H1 (cell line): ENCODE measurements around the gene ZNF277. TPM values are rescaled to one million over a fixed set of nuclear protein-coding genes. Genes with fewer than 3 reads are reported as not detected.

ENCODE experiments used
- CTCF ChIA-PET: fragments of 300-600 bp; sonication (Branson Sonifier 250); formaldehyde crosslinking; loops from one replicate; lab custom pipeline; 2021; ENCODE audit not compliant: partially characterized antibody; lab: Charles Lee
- POLR2A ChIA-PET: fragments of 300-600 bp; sonication (Branson Sonifier 250); formaldehyde crosslinking; loops from one replicate; lab custom pipeline; 2021; ENCODE audit warnings: inconsistent platforms; ENCODE audit not compliant: partially characterized antibody; lab: Charles Lee
- DNase-seq, 2 experiments: peaks; one replicate each; pipeline versions ENCODE4 v3.0.0 to v3.0.0-alpha.2; 2010 to 2022; ENCODE audit warnings: low spot score in 2 of 2, low read depth in 1 of 2, mixed read lengths in 1 of 2
- FAIRE-seq: peaks from 2 replicates; lab custom pipeline; 2011; peaks lifted over from hg19 to GRCh38; lab: Jason Lieb, UNC
- H2AFZ ChIP-seq: 2 replicates; pipeline ENCODE4 v1.8.1; 2012; ENCODE audit warnings: low read length, inconsistent platforms
- H2AK5ac ChIP-seq: 2 replicates; pipeline ENCODE4 v1.6.1; 2013; ENCODE audit warnings: low read depth, low read length
- H2BK120ac ChIP-seq: replicated peaks from 2 replicates; pipeline ENCODE3; 2013; ENCODE audit warnings: low read depth, low read length, inconsistent platforms
- H2BK12ac ChIP-seq: 2 replicates; pipeline ENCODE4 v1.6.1; 2013; ENCODE audit warnings: low read depth, low read length
- H2BK15ac ChIP-seq: 2 replicates; pipeline ENCODE4 v1.6.1; 2013; ENCODE audit warnings: low read length
- H2BK20ac ChIP-seq: 2 replicates; pipeline ENCODE4 v1.6.1; 2013; ENCODE audit warnings: low read length
- H2BK5ac ChIP-seq: 2 replicates; pipeline ENCODE4 v1.6.1; 2013; ENCODE audit warnings: low read depth, low read length
- H3K14ac ChIP-seq: 2 replicates; pipeline ENCODE4 v1.6.1; 2013; ENCODE audit warnings: inconsistent platforms; ENCODE audit not compliant: insufficient read length
- H3K18ac ChIP-seq: 2 replicates; pipeline ENCODE4 v1.6.1; 2013; ENCODE audit warnings: low read length; ENCODE audit errors: extremely low read depth
- H3K23ac ChIP-seq: 2 replicates; pipeline ENCODE4 v1.6.1; 2013; ENCODE audit warnings: inconsistent platforms; ENCODE audit not compliant: insufficient read length
- H3K23me2 ChIP-seq: 2 replicates; pipeline ENCODE4 v1.6.1; 2013; ENCODE audit warnings: low read depth, low read length
- H3K27ac ChIP-seq: 2 replicates; pipeline ENCODE4 v1.6.1; 2011; ENCODE audit warnings: low read depth, low read length, inconsistent platforms
- H3K27me3 ChIP-seq, 4 experiments: replicated peaks in 1 of 4; 1 replicate in 1 of 4; 2 replicates in 3 of 4; pipeline versions ENCODE4 v1.6.1 to v1.8.1; 2011 to 2013; ENCODE audit warnings: low read length in 3 of 4, mild to moderate bottlenecking in 3 of 4, inconsistent platforms in 2 of 4, mixed read lengths in 2 of 4, moderate library complexity in 1 of 4; ENCODE audit not compliant: control insufficient read depth in 3 of 4, insufficient read depth in 3 of 4; ENCODE audit errors: extremely low read depth in 1 of 4
- H3K36me3 ChIP-seq, 4 experiments: 2 replicates each; pipeline versions ENCODE4 v1.6.1 to v1.8.1; 2011 to 2013; ENCODE audit warnings: mild to moderate bottlenecking in 4 of 4, low read length in 3 of 4, moderate library complexity in 2 of 4, control low read depth in 1 of 4, inconsistent platforms in 1 of 4; ENCODE audit not compliant: insufficient read depth in 4 of 4, control insufficient read depth in 2 of 4
- H3K4ac ChIP-seq: replicated peaks from 2 replicates; pipeline ENCODE3; 2013; ENCODE audit warnings: low read length, low read depth, mixed read lengths, inconsistent platforms; ENCODE audit not compliant: insufficient read length
- H3K4me1 ChIP-seq, 4 experiments: replicated peaks in 1 of 4; 1 replicate in 1 of 4; 2 replicates in 3 of 4; pipeline versions ENCODE4 v1.6.1 to v1.8.1; 2011 to 2013; ENCODE audit warnings: low read length in 3 of 4, inconsistent platforms in 2 of 4, mixed read lengths in 1 of 4; ENCODE audit not compliant: insufficient read depth in 4 of 4, control insufficient read depth in 3 of 4
- H3K4me2 ChIP-seq, 2 experiments: 2 replicates each; pipeline versions ENCODE4 v1.6.1 to v1.8.1; 2011 to 2013; ENCODE audit warnings: low read depth in 2 of 2, low read length in 2 of 2, control low read depth in 1 of 2, inconsistent platforms in 1 of 2, mild to moderate bottlenecking in 1 of 2; ENCODE audit not compliant: insufficient read depth in 1 of 2
- H3K4me3 ChIP-seq, 4 experiments: fragments of 200-600, 300-600 bp in 1 of 4; sonication (generic), shearing (Covaris generic), sonication (Bioruptor Twin) in 1 of 4; 2 replicates each; pipeline versions ENCODE4 v1.5.1 to v1.8.1; 2011 to 2016; ENCODE audit warnings: low read length in 4 of 4, low read depth in 3 of 4, control low read depth in 2 of 4, inconsistent platforms in 2 of 4, mild to moderate bottlenecking in 2 of 4, mixed read lengths in 1 of 4, moderate library complexity in 1 of 4; ENCODE audit not compliant: insufficient read depth in 2 of 4; ENCODE audit errors: extremely low read depth in 1 of 4
- H3K56ac ChIP-seq: replicated peaks from 2 replicates; pipeline ENCODE3; 2013; ENCODE audit warnings: low read depth, mild to moderate bottlenecking, mixed read lengths, low read length, inconsistent platforms; ENCODE audit not compliant: insufficient read length
- H3K79me1 ChIP-seq: 2 replicates; pipeline ENCODE4 v1.6.1; 2013; ENCODE audit warnings: low read depth, low read length, control low read depth
- H3K79me2 ChIP-seq, 2 experiments: 2 replicates each; pipeline versions ENCODE4 v1.6.1 to v1.8.1; 2012 to 2013; ENCODE audit warnings: low read length in 2 of 2, mild to moderate bottlenecking in 2 of 2, inconsistent platforms in 1 of 2; ENCODE audit not compliant: insufficient read depth in 2 of 2, control insufficient read depth in 1 of 2
- H3K9ac ChIP-seq, 4 experiments: replicated peaks in 1 of 4; 1 replicate in 1 of 4; 2 replicates in 3 of 4; pipeline versions ENCODE4 v1.6.1 to v1.8.1; 2011 to 2013; ENCODE audit warnings: low read depth in 3 of 4, low read length in 3 of 4, control low read depth in 2 of 4, mild to moderate bottlenecking in 2 of 4, moderate library complexity in 2 of 4, inconsistent platforms in 1 of 4; ENCODE audit errors: extremely low read depth in 1 of 4
- H3K9me3 ChIP-seq, 2 experiments: 2 replicates each; pipeline versions ENCODE4 v1.6.1 to v1.8.1; 2012 to 2013; ENCODE audit warnings: mild to moderate bottlenecking in 2 of 2, moderate library complexity in 2 of 2, control low read depth in 1 of 2, inconsistent platforms in 1 of 2, low read depth in 1 of 2, low read length in 1 of 2, mixed read lengths in 1 of 2; ENCODE audit not compliant: insufficient read depth in 2 of 2
- H4K20me1 ChIP-seq, 2 experiments: replicated peaks in 1 of 2; 2 replicates each; pipeline versions ENCODE3 to v1.8.1; 2011 to 2013; ENCODE audit warnings: inconsistent platforms in 2 of 2, low read length in 2 of 2, mild to moderate bottlenecking in 1 of 2; ENCODE audit not compliant: insufficient read depth in 2 of 2, control insufficient read depth in 1 of 2
- H4K5ac ChIP-seq: 2 replicates; pipeline ENCODE4 v1.6.1; 2013; ENCODE audit warnings: low read length, low read depth, mixed read lengths, inconsistent platforms; ENCODE audit not compliant: insufficient read length
- H4K8ac ChIP-seq: 2 replicates; pipeline ENCODE4 v1.8.0; 2013; ENCODE audit warnings: mild to moderate bottlenecking, moderate library complexity, low read length, inconsistent platforms; ENCODE audit not compliant: insufficient read depth; ENCODE audit errors: extremely low read depth
- H4K91ac ChIP-seq: replicated peaks from 2 replicates; pipeline ENCODE3; 2013; ENCODE audit warnings: low read length, mixed read lengths, inconsistent platforms; ENCODE audit not compliant: insufficient read length
- BCL11A ChIP-seq, 2 experiments: IDR thresholded peaks; one replicate each; pipeline ENCODE4 v1.6.1; 2011; ENCODE audit warnings: low read depth in 2 of 2, low read length in 2 of 2, mild to moderate bottlenecking in 2 of 2
- E2F6 ChIP-seq: IDR thresholded peaks from 2 replicates; pipeline ENCODE4 v1.6.1; 2012; ENCODE audit warnings: inconsistent platforms
- POLR2AphosphoS5 ChIP-seq: IDR thresholded peaks from 2 replicates; pipeline ENCODE4 v1.6.1; 2011; ENCODE audit warnings: low read depth, low read length
- WGBS, 2 experiments: shearing (Covaris generic) in 1 of 2; methylation state at CpG; one replicate each; pipeline versions ENCODE4 v1.1.6 to v1.1.7; 2013 to 2015; ENCODE audit warnings: low lambda C conversion rate in 2 of 2, mixed read lengths in 2 of 2, inconsistent platforms in 1 of 2, low coverage in 1 of 2, missing lambda C conversion rate in 1 of 2; ENCODE audit not compliant: insufficient replicate concordance in 2 of 2, insufficient coverage in 1 of 2, insufficient read length in 1 of 2; ENCODE audit errors: extremely low coverage in 1 of 2, missing lambda C conversion rate in 1 of 2; 5-methylcytosine and 5-hydroxymethylcytosine counted together
- polyA plus RNA-seq, 7 experiments: library from polyadenylated mRNA; depleted of rRNA in 3 of 7; stranded (reverse) in 5 of 7; unstranded in 2 of 7; fragments of >200 nt in 5 of 7; fragments of 200-250 nt in 2 of 7; gene quantifications; 1 replicate in 5 of 7; 2 replicates in 1 of 7; 4 replicates in 1 of 7; pipeline versions ENCODE4 v1.2.1 to v1.2.3, GENCODE V29; 2011 to 2013; ENCODE audit warnings: missing spikeins in 2 of 7, mixed read lengths in 2 of 7
- total RNA-seq: library from RNA; stranded (reverse); fragmentation: NEBNext Ultra II Directional; extraction: Animal tissue kit (Norgen Biotek cat#: 25700); gene quantifications from 2 replicates; pipeline ENCODE4 v1.2.1, GENCODE V29; 2021

Gene ZNF277
- total and polyA plus RNA-seq, 2 of the 8 experiments (the other 6 are each of a cell fraction or from before 2014, with no cell fraction given) = 5.1 to 21.7 TPM

DNA sequence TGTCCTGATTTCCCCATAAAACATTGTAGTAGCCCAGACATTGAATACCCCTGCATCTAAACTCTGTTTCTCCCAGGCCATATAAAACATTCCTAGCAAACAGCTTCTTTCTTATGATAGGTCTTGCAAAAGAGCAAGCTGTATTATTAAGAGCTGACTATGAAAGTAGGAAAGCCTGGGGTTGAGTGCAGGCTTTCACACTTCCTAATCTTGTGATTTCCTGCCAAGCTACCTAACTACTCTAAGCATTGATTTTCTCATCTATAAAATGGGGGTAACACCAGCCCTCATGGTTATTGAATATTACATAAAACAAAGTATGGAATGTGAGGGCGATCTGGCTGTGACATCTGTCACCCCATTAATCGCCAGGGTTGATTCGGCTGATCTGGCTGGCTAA, 81.8 kb downstream of the ZNF277 start:
- no peak overlapping the region for H2BK12ac ChIP-seq

More for the DNA sequence above, 81.8 kb downstream of the ZNF277 start:
- peaks cover 0 to 2% (median 0%) of the 10 kb centered on the region in 4 experiments; a peak in 1 of 8 replicates for H3K36me3 ChIP-seq
- no peak overlapping the region for H3K18ac ChIP-seq
- no peaks in the 10 kb centered on the region for H4K20me1 ChIP-seq
- TF ChIP-seq POLR2AphosphoS5 (no peak), BCL11A (IDR thresholded peaks at IDR 0.05; ENCODE audit: low read depth in 2 of 2, low read length in 2 of 2) (no peak), E2F6 (no peak)
- no peak overlapping the region for H3K23ac ChIP-seq
- peaks cover 0 to 7% (median 2%) of the 10 kb centered on the region in 4 experiments; a peak in 2 of 7 replicates for H3K4me1 ChIP-seq
- WGBS, 2 experiments = 98% methylated on average over 3 of the region's 3 CpGs; no CpG with 5 or more reads in 1 of the 2 experiments
- ChIA-PET POLR2A (no interaction called here), CTCF (interaction anchor here (0.6 to 1.9 kb wide), 2 partner anchors 15 to 436 kb away, joined by 3 to 5 read pairs; no protein-coding TSS in a partner anchor)
- H3K56ac ChIP-seq = no peak overlapping the region
- 0 out of 4 replicates have a peak, but pooled peaks cover 0 to 4% of the 10 kb centered on the region in 2 experiments for H3K79me2 ChIP-seq
- H3K4me2 ChIP-seq = no peak overlapping the region
- H3K4me3 ChIP-seq = no peak overlapping the region
- DNase-seq (no peak), FAIRE-seq (no peak)
- H2BK20ac ChIP-seq = no peak overlapping the region
- H2AFZ ChIP-seq = no peak overlapping the region
- H3K23me2 ChIP-seq = no peaks in the 10 kb centered on the region; the same call in 1 of the 2 replicates
- no peak overlapping the region for H3K14ac ChIP-seq
- no peak overlapping the region for H3K27ac ChIP-seq
- H2BK120ac ChIP-seq = no peak overlapping the region
- H4K91ac ChIP-seq = no peak overlapping the region
- H3K9ac ChIP-seq = no peak overlapping the region
- H2AK5ac ChIP-seq = no peak overlapping the region
- H3K27me3 ChIP-seq = no peaks in the 10 kb centered on the region
- H3K4ac ChIP-seq = no peak overlapping the region
- H3K9me3 ChIP-seq = no peaks in the 10 kb centered on the region
- H2BK5ac ChIP-seq = no peak overlapping the region
- H3K79me1 ChIP-seq = no peaks in the 10 kb centered on the region
- H2BK15ac ChIP-seq = no peak overlapping the region
- no peak overlapping the region for H4K8ac ChIP-seq
- H4K5ac ChIP-seq = no peak overlapping the region
